ENCODE measurements around the gene CA10.

Gene CA10

DNA sequence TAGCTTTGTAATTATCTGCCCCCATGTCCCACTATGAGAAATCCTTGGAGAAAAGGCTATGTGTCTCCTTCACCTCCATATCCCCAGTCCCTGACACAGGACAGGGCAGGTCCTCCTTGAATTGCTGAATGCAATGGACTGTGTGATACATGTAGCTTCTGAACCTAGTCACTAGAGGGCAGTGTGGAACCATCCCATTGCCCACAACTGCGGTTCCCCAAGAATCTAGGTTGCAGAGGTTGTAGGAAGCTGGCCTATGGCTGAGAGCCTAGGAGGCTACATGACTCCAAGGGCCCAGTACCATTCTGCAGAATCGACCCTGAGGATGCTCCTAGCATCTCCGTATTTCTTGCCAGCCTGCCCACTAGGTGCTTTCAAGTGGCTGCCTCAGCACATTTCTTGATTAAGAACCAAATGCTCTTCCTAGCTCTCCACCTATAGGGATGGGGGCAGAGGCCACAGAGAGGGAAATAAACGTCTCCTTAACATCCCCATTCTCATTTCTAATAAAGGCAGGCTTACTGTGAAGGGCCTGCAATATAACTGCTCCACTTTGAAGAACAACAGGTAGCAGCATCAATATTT, 394.0 kb downstream of the CA10 start:
- Mint-ChIP-seq H3K27me3 (peaks cover 50% of the 10 kb centered on the region), H3K36me3 (ENCODE audit: low read depth) (no peaks in the 10 kb centered on the region), H3K27ac (no peak overlapping the region), H3K9me3 (no peaks in the 10 kb centered on the region), H3K4me3 (no peak overlapping the region), H3K4me1 (ENCODE audit: low read depth) (no peaks in the 10 kb centered on the region)
- DNase-seq, result peak; percentile 51

DNA sequence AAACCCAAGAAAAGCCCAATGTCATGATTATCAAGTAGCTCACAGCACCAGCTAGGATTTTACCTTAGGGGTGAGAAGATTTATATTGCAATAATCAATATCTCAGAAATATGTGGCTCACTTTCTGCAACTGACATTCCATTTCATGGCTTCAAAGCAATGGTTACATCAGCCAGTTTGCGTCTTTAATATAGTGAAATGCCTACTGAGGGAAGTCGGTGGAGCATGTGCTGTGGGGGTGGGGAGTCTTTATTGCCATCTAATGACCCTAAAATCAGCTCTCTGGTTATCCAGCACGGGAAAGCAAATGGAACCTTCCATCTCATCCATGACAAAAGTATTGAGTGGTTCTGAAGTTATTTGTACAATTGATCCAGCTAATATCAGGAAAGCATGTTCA, 395.5 kb downstream of the CA10 start:
- H3K4me3 Mint-ChIP-seq, result no peak overlapping the region
- no peak overlapping the region for H3K27ac Mint-ChIP-seq
- H3K36me3 Mint-ChIP-seq (ENCODE audit: low read depth), result no peaks in the 10 kb centered on the region
- no peaks in the 10 kb centered on the region for H3K4me1 Mint-ChIP-seq (ENCODE audit: low read depth)
- H3K27me3 Mint-ChIP-seq, result peaks cover 43% of the 10 kb centered on the region
- no peaks in the 10 kb centered on the region for H3K9me3 Mint-ChIP-seq
- no peak for DNase-seq

DNA sequence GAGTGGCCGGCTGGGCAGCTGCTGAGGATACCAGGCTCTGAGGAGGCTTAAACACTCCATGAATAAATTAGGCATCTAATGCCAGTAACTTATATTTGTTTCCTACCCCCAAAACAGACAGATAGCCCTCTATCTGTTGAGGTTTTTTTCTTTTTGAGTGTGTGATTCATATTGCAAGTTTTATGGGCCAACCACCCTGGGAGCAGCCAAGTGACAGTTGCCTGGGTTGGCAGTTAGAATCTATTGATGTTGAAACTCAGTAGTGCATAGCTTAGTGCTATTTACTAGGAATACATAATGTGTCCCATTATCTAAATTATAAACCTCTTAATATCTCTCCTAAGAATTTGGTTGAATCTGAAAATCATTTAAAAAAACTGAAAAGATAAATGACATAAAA, 397.4 kb downstream of the CA10 start:
- DNase-seq, result no peak
- Mint-ChIP-seq H3K36me3 (ENCODE audit: low read depth) (no peaks in the 10 kb centered on the region), H3K9me3 (no peaks in the 10 kb centered on the region), H3K27ac (no peak overlapping the region), H3K4me3 (no peak overlapping the region), H3K4me1 (ENCODE audit: low read depth) (no peaks in the 10 kb centered on the region), H3K27me3 (peaks cover 35% of the 10 kb centered on the region)

DNA sequence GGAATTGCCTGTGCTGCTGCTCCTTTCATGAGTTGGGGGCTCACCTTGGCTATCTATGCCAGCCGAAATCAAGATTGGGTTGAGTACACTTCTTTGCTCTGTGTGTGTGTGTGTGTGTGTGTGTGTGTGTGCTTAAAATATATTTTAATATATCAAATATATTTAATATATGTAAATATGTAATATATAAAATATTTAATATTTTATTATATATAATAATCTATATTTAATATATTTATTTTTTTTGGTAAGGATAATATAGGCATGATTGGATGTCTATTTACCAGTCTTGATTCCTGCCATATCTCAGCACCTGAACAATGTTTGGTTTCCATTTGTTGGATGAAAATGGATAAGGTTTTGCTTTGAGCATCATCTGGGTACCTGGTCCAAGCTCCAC, 399.3 kb downstream of the CA10 start:
- Mint-ChIP-seq H3K36me3 (ENCODE audit: low read depth) (no peaks in the 10 kb centered on the region), H3K4me1 (ENCODE audit: low read depth) (no peaks in the 10 kb centered on the region), H3K27me3 (peaks cover 21% of the 10 kb centered on the region), H3K9me3 (no peaks in the 10 kb centered on the region), H3K27ac (no peak overlapping the region), H3K4me3 (no peak overlapping the region)
- no peak for DNase-seq

DNA sequence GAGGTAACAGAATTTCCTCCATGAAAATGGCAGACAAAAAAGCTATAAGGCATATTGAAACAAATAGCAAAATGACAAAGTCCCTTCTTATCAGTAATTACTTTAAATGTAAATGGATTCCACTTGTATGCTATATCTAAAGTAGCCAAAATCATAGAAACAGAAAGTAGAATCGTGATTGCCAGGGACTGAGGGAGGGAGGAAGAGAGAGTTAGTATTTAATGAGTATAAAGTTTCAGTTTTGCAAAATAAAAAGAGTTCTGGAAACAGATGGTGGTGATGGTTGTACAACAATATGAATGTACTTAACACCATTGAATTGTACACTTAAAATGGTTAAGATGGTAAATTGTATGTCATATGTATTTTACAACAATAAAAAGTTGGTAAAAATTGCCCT, 407.4 kb downstream of the CA10 start:
- H3K27me3 Mint-ChIP-seq, result peaks cover 2% of the 10 kb centered on the region
- H3K4me3 Mint-ChIP-seq, result no peak overlapping the region
- H3K4me1 Mint-ChIP-seq (ENCODE audit: low read depth), result peaks cover 4% of the 10 kb centered on the region
- H3K27ac Mint-ChIP-seq, result no peak overlapping the region
- H3K36me3 Mint-ChIP-seq (ENCODE audit: low read depth), result no peaks in the 10 kb centered on the region
- H3K9me3 Mint-ChIP-seq, result no peaks in the 10 kb centered on the region
- no peak for DNase-seq

DNA sequence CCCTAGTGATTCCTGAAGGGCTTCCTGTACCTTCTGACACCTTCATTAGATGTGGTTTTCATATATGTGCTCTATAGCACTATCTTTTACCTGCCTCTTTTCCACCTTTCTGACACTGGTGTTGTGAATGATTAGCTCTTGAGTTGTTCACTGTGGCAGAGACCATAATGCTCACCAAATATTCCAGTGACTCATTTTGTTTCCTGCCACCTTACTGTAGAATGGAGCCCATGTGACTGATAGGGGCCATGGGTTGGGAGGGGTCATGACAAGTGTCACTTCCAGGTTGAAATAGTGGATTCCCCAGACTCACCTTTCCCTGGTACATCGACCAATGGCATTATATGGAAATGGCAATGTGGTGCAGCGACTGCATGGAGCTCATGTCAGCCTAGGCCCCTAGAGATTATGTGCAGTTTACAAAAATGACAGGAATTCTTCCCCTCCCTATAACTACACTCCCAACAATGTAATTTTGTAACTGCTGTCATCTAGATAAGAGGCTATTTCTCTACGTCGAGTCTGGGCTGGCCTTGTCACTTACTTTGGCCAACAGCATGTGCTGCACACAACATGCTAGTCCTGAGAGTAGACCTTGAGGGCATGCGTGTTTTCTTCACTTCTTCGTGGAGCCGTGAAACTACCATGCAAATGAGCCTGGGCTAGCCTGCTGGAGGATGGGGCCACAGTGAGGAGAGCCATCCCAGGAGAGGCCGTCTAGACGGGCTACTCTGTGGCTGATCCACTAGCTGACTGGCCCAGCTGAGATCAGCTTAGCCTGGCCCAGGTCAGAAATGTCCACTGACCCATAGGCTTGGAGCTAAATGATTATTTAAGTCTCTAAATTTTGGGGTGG, 409.5 kb downstream of the CA10 start:
- Mint-ChIP-seq H3K27ac (no peak overlapping the region), H3K4me3 (no peak overlapping the region), H3K9me3 (no peaks in the 10 kb centered on the region), H3K4me1 (ENCODE audit: low read depth) (peaks cover 4% of the 10 kb centered on the region), H3K27me3 (peaks cover 2% of the 10 kb centered on the region), H3K36me3 (ENCODE audit: low read depth) (no peaks in the 10 kb centered on the region)
- DNase-seq, result no peak

DNA sequence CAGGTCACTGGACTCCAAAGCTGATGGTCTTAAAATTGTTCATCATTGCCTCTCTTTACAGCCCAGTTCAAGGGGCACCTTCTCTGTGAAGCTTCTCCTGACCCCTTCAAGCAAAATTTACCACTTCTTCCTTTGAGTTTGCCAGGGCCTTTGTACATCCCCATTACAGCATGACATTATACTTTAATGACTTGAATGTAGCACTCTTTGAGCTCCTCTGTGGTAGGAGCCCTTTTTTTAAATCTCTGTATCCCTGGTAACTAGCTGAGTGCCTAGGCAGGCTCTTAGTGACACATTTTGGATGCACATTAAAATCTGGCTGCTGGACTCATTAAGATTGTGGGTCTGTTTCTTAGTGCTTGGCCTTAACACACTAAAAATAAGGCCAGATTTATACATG, 412.1 kb downstream of the CA10 start:
- no peak for DNase-seq
- H3K4me3 Mint-ChIP-seq, result no peak overlapping the region
- H3K27me3 Mint-ChIP-seq, result peaks cover 7% of the 10 kb centered on the region
- H3K27ac Mint-ChIP-seq, result no peak overlapping the region
- H3K9me3 Mint-ChIP-seq, result no peaks in the 10 kb centered on the region
- no peaks in the 10 kb centered on the region for H3K36me3 Mint-ChIP-seq (ENCODE audit: low read depth)
- peaks cover 4% of the 10 kb centered on the region for H3K4me1 Mint-ChIP-seq (ENCODE audit: low read depth)

DNA sequence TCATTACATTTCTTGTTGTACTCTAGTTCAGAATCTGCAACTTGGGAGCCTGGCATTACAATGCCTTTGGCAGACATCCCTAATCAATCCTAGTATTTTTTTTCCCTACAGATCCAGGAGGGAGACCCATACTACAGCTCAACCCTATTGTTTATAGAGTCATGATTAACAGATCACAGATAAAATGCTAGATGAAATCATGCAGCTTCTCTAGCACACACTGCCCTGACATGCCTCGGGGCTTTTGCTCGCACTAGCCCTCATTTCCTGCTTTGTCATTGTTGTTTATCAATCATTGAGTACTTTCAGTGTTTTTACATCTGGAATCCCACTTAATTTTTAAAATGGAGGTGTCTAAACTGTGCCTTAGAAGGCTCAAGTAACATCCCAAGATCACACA, 412.5 kb downstream of the CA10 start:
- DNase-seq, result no peak
- Mint-ChIP-seq H3K36me3 (ENCODE audit: low read depth) (no peaks in the 10 kb centered on the region), H3K27ac (no peak overlapping the region), H3K4me1 (ENCODE audit: low read depth) (peaks cover 4% of the 10 kb centered on the region), H3K27me3 (peaks cover 7% of the 10 kb centered on the region), H3K4me3 (no peak overlapping the region), H3K9me3 (no peaks in the 10 kb centered on the region)

DNA sequence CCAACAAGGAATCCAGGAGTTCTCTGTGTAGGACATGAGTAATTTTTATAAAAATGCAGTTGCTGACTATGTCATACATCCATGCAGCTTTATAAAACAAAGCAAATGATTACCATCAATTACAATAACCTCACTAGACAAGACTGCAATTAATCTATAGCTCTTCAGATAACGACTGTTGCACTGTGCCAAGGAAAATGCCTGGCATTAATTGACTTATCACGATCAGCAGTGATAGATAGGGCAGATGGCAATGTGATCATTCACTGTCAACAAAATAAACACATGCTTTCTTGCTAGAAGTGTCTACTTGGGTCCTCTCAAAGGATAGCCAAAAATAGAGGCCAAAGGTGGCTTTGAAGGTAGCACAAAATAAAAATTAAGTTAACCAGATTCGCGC, 415.0 kb downstream of the CA10 start:
- no peaks in the 10 kb centered on the region for H3K36me3 Mint-ChIP-seq (ENCODE audit: low read depth)
- no peaks in the 10 kb centered on the region for H3K9me3 Mint-ChIP-seq
- H3K27me3 Mint-ChIP-seq, result peaks cover 4% of the 10 kb centered on the region
- no peak overlapping the region for H3K4me3 Mint-ChIP-seq
- no peak overlapping the region for H3K27ac Mint-ChIP-seq
- no peak for DNase-seq
- no peaks in the 10 kb centered on the region for H3K4me1 Mint-ChIP-seq (ENCODE audit: low read depth)

DNA sequence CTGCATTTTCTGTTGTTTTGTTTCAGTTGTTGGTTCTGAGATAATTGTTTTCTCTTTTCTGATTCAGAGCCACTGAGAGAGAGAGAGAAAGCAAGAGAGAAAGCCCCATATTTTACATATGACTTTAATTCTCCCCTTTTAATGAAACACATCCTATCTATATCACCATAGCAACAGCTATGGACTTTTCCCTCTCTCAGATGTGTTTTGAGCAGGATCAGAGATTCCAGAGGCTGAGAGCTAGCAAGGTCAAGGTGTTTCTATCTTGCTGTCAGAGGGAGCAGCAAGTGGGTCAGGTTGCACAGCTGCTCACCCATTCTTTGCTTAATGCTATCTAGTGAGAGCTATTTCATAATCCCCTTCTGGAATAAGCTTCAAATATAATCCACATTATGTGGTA, 415.9 kb downstream of the CA10 start:
- no peak for DNase-seq
- Mint-ChIP-seq H3K36me3 (ENCODE audit: low read depth) (no peaks in the 10 kb centered on the region), H3K4me1 (ENCODE audit: low read depth) (no peaks in the 10 kb centered on the region), H3K4me3 (no peak overlapping the region), H3K27ac (no peak overlapping the region), H3K27me3 (peaks cover 4% of the 10 kb centered on the region), H3K9me3 (no peaks in the 10 kb centered on the region)

DNA sequence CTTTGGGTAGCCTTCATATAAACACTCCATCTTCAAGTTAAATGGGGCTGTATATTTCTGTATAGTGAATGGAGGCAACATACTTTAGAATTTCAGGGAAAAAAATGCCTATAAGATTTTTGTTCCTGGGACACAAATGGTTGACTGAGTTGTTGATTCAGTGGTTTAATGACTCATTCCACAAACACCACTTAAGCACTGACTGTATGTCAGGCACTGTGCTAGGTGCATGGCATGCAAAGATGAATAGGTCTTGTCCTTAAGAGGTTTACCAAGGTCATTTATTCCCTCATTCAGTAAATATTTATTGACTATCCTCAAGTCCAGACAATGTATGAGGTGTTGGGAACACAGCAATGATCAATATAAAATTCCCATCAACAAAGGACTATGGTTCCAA, 417.1 kb downstream of the CA10 start:
- no peak for DNase-seq
- Mint-ChIP-seq H3K36me3 (ENCODE audit: low read depth) (no peaks in the 10 kb centered on the region), H3K9me3 (no peaks in the 10 kb centered on the region), H3K27ac (no peak overlapping the region), H3K4me1 (ENCODE audit: low read depth) (no peaks in the 10 kb centered on the region), H3K27me3 (peaks cover 4% of the 10 kb centered on the region), H3K4me3 (no peak overlapping the region)

DNA sequence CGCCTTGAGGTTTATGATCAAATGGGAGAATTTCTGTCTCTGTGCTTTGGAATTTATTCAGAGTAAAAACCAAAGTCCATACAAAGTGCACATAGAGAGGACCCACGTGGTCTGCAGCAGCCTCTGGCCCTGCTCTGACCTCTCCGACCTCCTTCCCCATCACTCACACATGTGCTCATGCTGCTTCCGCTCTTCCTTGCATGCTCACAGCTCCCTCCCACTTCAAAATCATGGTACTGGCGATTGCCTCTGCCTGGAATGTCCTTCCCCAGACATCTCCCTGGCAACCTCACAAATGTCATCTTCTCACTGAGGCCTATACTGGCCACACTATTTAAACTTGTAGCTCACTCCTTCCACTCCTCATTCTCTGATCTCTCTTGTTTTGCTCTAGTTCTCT, 418.0 kb downstream of the CA10 start:
- H3K4me1 Mint-ChIP-seq (ENCODE audit: low read depth), result no peaks in the 10 kb centered on the region

DNA sequence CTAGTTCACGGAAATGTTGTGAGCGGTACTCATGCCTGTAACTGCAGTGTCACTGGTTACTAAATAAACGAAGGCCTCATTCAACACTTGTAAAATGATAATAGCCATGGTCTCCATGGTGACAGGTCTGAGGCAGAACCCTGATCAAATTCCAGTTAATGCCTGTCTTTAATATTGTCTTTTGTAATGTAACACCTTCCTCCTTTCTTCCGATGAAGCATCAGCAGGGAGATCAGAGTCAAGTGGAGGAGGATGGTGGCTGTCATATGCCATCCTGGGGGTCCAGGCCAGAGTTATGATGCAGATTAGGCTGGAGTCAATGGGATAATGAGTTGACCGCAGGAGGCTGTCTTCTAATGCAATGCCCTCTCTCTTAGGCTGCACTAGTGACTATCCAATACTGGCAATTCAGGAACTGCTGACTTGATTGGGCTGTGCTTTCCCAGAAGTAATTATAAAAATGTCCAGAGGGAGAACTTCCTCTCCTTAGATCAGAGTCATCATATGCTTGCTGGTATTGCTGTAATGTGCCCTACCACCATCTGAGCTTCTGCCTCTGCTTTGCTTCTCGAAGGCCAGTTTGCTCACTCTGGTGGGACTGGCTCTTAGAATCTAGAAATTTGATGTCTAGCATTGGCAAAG, 419.1 kb downstream of the CA10 start:
- no peaks in the 10 kb centered on the region for H3K36me3 Mint-ChIP-seq (ENCODE audit: low read depth)
- no peak for DNase-seq
- no peaks in the 10 kb centered on the region for H3K9me3 Mint-ChIP-seq
- no peak overlapping the region for H3K4me3 Mint-ChIP-seq
- no peaks in the 10 kb centered on the region for H3K4me1 Mint-ChIP-seq (ENCODE audit: low read depth)
- H3K27me3 Mint-ChIP-seq, result peaks cover 8% of the 10 kb centered on the region
- H3K27ac Mint-ChIP-seq, result no peak overlapping the region

More for the DNA sequence above, 418.0 kb downstream of the CA10 start:
- H3K4me3 Mint-ChIP-seq, result no peak overlapping the region
- H3K27me3 Mint-ChIP-seq, result peaks cover 4% of the 10 kb centered on the region
- H3K36me3 Mint-ChIP-seq (ENCODE audit: low read depth), result no peaks in the 10 kb centered on the region
- H3K27ac Mint-ChIP-seq, result no peak overlapping the region
- no peak for DNase-seq
- no peaks in the 10 kb centered on the region for H3K9me3 Mint-ChIP-seq

DNA sequence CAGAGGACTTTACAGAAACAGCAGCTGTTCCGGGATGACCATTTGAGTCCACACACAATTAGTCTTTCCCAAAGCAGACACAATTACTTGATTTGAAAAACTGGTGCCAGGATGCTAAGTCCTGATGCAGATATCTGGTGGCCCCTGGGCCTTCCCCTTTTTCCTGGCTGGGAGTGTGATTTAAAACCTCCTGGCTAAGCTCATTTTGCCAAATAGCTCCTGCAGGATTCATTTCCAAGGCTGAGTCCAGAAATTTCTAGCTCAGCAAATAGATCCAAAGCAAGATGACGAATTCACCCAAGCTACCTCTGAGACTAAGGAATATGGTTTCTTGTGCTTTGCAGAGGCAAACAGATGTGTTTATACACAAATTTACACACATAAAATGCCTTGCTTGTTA, 422.2 kb downstream of the CA10 start:
- Mint-ChIP-seq H3K4me1 (ENCODE audit: low read depth) (no peaks in the 10 kb centered on the region), H3K27me3 (peaks cover 25% of the 10 kb centered on the region), H3K4me3 (no peak overlapping the region), H3K9me3 (no peaks in the 10 kb centered on the region), H3K27ac (no peak overlapping the region), H3K36me3 (ENCODE audit: low read depth) (no peaks in the 10 kb centered on the region)
- DNase-seq, result no peak

DNA sequence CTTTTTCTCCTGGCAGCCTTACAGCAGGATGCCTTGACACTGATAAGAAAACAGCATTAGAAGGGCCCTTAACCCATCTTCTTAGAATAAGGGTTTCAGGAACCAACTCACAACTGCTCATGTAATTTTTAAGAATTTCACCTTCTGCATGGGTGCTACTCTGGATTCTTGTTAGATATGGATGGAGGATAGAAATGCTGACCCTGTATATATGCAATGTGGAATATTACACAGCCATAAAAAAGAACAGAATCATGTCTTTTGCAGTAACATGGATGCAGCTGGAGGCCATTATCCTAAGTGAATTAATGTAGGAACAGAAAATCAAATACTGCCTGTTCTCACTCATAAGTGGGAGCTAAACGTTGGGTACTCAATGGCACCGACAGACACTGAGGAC, 423.5 kb downstream of the CA10 start:
- no peaks in the 10 kb centered on the region for H3K9me3 Mint-ChIP-seq
- no peak overlapping the region for H3K27ac Mint-ChIP-seq
- no peak for DNase-seq
- H3K27me3 Mint-ChIP-seq, result peaks cover 27% of the 10 kb centered on the region
- no peaks in the 10 kb centered on the region for H3K4me1 Mint-ChIP-seq (ENCODE audit: low read depth)
- no peak overlapping the region for H3K4me3 Mint-ChIP-seq
- no peaks in the 10 kb centered on the region for H3K36me3 Mint-ChIP-seq (ENCODE audit: low read depth)
